HG03060 (cell line): Measurements from ENCODE around the gene KSR2.

Experiments
- ATAC-seq: cut with Tn5 transposase; IDR thresholded peaks from one replicate; pipeline ENCODE4 v1.9.1; 2021; ENCODE audit warnings: low read depth, moderate number of reproducible peaks; ENCODE audit not compliant: unreplicated experiment

KSR2 gene

DNA sequence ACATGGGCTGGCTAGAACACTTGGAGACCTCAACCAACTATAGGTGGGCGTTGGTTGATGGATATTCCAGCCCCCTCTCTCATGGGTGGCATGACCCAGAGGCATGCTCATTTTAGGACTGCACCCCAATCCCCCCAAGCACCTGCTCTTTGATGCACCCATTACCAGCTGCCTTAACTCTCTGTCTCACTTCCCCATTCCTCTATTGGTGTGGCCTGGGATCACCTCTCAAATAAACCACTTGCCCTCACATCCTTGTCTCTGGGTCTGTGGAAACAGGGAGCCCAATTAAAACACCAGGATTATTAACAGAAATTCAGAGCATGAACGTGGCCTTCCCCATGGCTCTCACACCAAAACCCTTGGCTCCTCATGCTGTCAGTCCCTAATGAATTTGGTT is 405.1 kb downstream of the KSR2 start:
- no peak for ATAC-seq

DNA sequence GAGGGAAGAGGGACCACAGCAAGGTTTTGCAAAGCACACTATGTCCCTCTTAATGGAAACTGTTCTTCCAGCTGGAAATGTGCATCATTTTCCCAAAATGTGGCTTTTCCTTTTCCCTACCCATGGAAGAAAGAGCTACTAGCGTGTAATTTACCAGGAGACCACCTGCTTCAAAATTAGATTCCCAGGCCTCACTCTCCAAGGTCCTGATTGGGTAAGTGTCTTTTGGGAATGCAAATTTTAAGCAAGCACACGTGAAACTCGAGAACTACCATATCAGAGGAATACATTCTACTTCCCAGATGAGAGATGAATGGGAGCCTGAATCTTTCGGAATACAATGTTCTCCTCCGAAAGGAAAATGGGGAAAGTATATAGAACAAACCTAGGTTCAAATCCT is 405.8 kb downstream of the KSR2 start:
- no peak for ATAC-seq

DNA sequence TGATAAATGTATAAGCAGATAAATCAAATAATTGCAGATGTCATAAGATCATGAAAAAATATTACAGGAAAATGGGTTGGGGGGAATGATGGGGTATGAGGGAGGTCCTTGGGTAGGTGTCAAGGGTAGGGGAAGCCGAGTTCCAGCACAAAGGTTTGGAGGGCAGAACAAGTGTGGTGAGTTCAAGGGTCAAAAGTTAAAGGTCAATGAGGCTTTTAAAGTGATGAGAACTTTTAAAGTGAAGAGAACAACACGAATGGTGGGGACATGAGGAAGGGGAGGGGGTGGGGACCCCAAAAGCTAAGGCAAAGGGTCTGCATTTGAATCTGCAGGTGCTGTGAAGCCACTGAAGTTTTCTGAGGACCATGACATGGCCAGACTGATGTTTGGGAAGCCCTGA is 406.8 kb downstream of the KSR2 start:
- no peak for ATAC-seq

DNA sequence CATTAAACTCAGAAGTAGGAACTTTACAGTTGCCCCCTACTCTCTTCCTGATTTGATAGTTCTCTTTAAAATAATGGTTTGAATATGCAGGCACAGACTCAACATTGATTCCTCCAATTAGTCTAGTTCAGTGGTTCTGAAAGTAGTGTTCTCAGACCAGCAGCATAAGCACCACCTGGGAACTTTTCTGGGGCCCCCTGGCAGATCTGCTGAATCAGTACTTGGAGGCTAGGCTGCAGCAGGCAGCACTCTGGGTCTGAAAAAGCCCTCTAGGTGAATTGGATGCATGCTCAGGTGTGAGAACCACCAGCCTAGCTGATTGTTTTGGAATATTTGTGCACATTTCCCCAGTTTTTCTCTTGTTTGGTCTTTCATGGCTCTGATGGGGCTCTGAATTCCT is 408.8 kb downstream of the KSR2 start:
- ATAC-seq = no peak

DNA sequence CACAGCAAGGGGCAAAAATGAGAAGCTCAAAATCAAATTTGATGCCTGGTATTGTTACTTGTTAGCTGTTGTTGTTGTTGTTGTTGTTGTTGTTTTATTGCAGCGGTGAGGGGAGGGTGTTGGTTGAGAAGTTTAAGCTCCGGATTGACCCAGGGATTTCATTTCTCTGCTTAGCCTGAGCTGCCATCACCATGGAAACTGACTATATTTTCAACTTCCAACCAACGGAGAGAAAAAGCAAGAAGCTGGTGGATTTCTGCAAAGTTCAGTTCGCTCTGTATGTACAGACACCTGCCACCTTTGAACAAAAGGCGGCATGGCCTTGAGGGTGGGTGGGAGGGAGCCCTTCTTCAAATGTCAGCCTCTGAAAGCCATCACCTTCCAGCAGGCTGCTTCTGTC is 412.9 kb downstream of the KSR2 start:
- ATAC-seq = no peak

DNA sequence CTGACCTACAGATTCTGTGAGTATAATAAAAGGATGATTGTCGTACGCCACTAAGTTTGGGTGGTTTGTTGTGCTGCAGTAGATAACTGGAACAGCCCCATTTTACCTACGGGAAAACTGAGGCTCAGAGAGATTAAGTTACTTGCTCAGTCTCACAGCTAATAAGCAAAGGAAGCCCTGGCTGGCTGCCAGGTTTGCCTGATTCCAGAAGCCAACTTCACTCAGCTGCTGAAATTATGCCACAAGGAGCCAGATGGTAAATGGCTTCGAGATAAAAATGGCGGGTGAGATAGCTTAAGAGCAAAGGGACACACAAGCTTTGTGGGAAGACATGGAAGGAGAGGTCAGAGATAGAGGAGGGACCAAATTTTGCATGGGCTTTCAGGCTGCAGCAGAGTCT is 415.8 kb downstream of the KSR2 start:
- no peak for ATAC-seq

DNA sequence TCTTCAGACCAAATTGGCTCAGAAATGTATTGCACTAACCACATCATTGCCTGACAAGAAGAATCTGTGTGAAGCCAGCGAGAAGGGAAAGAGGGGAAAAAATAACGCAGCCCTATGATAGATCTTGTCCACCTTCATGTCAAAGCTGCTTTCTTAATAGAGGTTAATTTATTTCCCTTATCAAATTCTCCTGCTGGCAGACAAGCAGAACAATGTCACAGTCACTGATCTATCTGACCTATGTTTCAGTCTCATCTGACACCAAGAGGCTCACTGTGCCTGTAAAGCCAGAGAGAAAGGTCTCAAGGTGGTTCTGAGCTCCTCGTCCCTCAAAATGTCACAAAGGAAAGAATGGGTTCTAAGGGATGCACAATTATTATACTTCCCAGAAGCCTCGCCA is 417.1 kb downstream of the KSR2 start:
- ATAC-seq = no peak

DNA sequence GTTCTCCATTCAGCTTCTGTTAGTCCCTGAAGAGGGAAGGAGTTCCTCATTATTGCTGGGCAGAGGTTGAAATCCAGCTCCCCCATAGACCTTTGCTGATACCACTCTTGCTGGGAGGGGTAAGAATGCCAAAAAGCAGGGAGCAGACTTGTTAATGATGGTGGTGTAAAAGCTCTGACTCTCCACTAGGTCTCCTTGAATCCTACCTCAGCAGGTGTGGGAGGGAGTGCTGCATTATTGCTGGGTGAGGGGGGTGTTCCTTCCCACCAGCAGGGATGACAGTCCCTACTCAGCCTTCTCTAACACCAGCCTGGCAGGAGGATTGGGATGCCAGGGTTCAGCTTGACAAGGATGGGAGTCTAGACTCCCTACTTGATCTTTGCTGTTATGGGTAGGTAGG is 421.6 kb downstream of the KSR2 start:
- no peak for ATAC-seq

DNA sequence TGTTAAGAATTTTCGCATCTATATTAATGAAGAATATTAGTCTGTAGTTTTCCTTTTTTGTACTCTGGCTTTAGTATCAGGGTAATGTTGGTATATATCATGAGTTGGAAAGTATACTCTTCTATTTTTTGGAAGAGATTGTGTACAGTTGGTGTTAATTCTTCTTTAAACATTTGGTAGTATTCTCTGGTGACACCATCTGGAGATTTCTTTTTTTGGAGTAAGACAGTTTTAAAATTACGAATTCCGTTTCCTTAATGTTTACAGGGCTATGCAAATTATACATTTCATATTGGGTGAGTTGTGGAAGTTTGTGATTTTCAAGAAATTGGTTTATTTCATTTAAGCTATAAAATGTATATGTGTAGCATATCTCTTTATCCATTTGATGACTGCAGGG is 423.6 kb downstream of the KSR2 start:
- no peak for ATAC-seq

DNA sequence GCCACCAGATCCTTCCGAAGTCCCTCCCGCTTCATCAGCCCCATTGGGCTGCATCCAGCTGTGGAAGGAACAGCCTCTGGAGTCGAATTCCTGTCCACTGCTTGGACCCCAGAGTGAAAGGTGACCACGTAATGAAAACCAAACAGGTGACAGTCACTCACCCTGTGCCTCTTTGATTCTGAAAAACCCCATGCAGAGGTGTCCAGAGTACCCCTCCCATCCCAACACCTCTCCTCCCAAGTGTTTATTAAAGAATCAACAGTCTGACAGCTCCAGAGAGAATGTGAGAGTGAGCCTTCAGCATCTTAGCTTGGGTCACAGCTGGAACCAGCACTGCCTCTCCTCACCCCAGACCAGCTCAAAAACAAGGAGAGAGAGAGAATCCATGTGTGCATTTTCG is 428.8 kb downstream of the KSR2 start:
- ATAC-seq = no peak

DNA sequence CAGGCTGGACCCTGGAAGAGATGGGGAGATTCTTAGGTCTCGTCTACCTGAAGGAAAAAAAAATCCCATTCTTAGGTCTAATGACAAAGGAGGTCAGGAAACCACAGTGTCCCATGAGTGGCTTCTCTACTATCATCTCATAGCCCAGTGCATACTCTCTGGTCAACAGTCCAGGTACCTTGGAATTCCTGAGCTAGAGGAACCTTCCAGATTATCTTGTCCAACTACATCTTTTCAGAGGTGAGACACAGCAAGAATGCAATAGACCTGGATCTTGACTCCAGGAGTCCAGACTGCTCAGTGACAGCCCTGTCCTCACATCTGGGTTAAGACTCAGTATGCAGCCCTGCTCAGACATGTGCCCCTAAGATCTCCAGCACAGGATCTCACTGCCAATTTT is 429.9 kb downstream of the KSR2 start:
- no peak for ATAC-seq

DNA sequence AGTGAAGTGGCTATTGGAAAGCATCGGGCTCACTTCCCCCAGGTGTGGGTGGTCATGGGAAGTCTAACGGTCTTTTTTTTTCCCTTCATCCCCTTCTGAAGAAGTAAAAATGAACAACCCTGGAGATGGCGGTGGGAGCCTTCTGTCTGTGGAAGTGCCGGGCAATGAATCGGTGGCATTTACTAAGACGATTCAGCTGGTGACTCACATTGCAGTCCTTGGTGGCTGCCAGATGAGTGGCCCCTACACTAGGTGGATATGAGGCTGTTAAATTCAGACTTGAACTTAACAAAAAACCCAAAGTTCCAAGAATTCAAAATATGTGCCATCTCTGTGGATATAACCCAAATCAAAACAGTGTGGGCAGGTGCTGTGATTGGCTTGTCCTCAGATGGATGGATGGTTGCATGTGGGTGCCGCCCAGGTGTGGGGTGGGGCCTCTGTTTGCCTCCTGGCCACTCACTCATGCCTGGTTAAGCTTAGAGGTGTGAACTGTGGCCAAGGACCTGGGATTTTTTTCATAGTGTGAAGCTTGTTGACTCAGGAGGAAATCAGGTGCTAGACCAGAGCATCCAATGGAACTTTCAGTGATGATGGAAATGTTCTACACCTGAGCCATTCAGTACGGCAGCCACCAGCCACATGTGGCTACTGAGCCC is 430.6 kb downstream of the KSR2 start:
- no peak for ATAC-seq

DNA sequence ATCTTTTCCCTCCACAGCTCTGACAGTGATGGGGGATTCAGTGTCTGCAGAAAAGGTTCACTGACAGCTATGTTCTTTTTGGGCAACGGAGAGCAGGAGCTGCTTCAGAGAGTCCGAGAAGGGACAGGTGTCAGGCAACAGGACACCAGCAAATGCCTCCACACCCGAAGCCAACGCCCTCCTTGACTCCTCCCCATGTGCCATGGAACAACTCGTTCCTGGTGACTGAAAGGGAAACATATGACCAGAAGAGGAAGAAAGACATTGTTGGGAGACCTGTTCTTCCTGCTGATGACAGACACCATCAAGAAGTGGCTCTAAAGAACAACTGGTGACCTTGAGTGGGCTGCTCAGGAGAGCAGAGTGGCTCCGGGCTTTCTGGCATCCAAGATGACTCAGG is 435.1 kb downstream of the KSR2 start:
- no peak for ATAC-seq

DNA sequence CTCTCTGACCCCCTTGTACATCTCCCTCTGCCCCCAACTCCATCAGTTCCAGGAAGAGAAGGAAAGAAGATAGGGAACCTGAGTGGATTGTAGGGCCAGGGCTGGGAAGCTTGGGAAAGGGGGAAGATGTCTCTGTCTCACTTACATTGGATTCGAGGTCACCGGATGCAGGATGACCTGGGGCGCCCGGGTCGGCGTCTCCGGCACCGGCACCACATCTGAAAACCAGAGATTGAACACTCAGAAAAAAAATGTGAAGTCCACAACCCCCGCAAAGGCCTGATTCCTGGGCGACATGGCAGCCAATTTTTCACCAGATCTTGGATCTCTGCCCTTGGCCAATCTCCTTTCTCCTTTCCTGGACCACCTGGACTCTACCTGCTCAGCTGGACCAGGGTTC is 438.0 kb downstream of the KSR2 start:
- ATAC-seq = no peak

DNA sequence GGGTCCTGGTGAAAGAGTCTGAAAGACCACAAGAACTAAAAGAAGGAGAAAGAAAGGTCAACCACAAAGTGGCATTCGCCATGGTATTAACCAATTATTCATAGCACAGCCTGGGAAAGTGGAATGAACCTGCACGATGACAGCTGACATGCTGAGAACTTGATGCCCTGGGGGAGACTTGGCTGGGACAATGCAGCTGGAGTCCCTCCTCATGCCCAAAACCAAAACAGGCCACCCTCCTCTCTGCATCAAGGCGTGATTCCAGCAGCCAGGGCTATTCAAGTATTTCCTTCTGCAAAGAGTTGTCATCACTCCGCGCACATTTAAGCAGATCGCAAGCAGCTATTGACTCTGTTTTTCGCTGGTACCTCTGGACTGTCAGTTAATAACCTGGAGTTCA is 440.3 kb downstream of the KSR2 start:
- no peak for ATAC-seq

DNA sequence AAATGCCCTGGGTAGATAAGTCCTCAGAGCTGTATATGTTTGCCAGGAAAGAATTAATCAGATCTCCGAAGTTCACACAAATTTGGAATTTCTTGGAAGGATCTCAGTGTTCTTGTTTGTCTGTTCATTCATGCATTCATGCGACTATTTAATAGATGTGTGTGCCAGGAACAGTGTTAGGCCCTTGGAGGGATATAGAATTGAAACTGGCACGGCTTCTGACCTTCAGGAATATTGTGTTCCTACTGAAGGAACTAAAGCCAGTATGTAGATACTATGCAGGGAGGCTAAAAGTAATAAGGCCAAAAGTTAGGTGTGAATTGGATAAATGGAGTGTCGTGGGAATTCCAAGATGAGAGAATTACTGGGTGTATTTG is 441.3 kb downstream of the KSR2 start:
- no peak for ATAC-seq

DNA sequence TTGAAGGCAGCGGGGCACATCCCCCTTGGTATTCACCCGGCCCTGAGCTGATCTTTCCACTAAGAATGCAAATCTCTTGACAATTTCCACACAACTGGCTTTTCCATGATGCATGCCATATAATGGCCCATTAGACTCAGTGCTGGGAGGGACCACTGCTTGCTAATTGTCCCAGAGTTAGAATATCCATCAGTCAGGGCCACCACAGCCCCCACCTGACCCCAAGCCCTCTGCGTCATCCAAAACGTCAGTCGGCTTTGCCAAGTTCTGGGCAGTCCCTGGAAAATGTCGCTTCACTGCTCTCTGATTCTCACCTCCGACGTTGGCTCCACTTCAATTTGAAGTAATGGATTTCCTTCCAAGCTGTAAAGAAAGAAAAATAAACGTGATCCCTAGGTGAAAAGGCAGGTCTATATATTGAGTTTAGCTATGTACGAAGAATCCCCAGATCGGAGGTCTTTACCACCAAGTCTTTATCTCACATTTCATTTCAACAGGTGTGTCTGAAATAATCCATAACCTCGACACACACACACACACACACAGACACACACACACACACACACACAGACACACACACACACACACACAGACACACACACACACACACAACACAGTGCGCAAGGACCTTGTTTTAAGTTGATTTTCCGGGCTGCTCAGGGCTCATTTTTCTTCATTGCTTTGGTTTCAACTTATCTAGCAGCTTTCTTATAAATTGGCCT is 441.9 kb downstream of the KSR2 start:
- ATAC-seq = no peak

DNA sequence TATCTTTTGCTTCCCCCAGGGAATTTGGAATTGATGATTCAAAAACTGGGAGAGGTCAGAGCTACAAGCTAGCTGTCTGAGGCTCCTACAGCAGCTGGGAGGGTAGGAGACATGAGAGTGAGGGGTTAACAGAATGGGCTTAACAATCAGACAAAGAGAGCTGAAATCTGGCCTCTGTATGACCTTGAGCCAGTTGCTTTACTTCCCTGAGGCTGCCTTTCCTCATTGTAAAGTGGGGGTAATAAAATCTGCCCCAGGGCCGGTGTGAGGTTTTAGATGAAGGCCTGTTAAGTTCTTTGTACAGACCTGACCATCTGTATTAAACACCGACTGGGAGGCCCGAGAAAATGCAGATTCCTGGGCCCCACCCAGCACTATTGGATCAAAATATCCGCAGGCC is 443.0 kb downstream of the KSR2 start:
- ATAC-seq = no peak

DNA sequence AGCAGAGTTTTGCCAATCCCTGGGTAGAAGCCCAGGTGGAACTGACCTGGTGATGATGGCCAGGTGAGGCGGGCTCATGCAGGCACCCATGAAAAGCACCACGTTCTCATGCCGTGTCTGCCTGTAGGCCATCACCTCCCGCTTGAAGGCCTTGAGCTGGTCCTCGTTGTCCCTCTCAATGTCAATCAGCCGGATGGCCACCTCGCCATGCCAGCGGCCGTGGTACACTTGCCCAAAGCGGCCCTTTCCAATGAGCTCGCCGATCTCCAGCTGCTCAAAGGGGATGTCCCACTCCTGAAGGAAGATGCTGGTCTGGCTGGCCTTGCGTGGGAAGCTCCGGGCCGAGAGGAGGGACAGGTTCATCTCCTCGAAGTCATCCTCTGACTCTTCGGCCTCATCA is 444.0 kb downstream of the KSR2 start:
- ATAC-seq = no peak

DNA sequence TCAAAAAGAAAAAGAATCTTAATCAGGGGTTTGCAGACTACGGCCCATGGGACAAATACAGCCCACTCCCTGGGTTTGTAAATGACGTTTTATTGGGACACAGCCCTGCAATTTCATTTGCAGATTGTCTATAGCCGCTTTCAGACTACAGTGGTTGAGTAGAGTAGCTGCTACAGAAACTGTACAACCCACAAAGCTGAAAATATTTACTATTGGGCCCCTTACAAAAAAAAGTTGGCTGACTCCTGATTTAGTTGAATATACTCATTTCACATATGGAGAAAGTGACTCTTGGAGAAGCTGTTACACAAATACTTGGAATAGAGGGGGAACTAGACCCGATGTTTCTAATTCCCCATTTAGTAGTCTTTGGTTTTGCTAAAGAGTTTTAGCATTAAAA is 444.8 kb downstream of the KSR2 start:
- no peak for ATAC-seq

DNA sequence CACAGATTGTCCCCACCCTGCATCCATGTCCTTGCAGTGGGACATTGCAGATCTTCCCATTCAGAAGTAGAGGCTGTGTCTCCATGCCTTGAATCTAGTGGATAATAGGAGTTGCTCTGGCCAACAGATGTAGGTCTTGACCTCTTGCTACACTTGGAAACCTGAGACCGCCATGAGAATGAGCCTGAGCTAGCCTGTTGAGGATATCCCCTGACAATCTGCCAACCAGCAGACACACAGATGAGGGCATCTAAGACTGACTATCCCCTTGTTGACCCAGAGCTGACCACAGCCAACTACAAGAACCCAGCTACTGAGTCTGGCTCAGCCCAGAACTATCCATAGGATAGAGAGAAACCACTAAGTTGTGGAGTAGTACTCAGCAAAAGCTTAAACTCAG is 446.2 kb downstream of the KSR2 start:
- no peak for ATAC-seq

DNA sequence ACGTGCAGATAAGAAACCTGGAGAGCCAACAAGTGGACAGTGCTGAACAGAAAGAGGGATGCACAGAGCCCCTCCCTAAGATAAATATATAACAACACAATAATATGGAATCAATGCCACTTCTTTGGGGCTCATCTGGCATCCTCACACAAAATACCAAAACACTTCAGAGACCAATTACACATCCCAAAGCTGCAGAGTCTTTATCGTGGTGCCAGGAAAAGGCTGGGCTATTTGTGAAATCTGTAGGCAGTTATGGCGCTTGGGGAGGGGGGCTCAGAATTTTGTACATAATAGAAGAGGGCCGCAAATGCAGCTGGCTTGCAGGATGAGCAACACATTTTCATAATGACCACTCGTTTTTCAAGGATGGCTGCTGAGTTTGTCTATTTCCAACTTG is 446.9 kb downstream of the KSR2 start:
- no peak for ATAC-seq

DNA sequence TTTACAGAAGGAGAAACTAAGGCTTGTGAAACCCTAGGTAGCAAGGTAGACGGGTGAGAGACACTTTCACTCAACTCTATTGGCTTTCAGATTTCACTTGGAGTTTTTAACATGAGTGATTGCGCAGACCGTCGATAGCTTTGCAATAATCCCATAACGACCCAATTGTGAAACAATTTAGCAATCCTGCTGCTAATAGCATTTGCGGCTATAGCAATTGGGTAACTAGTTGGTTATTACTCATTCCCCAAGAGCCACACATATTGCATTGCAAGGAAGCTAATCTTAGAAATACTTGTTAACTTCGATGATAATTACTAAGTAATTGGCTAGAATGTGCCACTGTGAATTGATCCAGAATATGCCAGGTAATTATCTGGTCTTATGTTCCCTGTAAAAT is 447.4 kb downstream of the KSR2 start:
- no peak for ATAC-seq
